Measurements from ENCODE around the gene TMEM204.

Gene TMEM204

GRCh38 chr16:1508494-1509187 is 24.8 kb upstream of the TMEM204 start:
- H3K79me2 ChIP-seq (ENCODE audit: control insufficient read depth, insufficient read depth, low read length, unreplicated experiment), result no peaks in the 10 kb centered on the region
- H3K27ac ChIP-seq (ENCODE audit: low read depth, low read length), result no peak overlapping the region
- peaks cover 6% of the 10 kb centered on the region; the same call in 1 of the 2 replicates for H3K36me3 ChIP-seq (ENCODE audit: insufficient read depth, low read length)
- H3K27me3 ChIP-seq (ENCODE audit: insufficient read depth, low read length), result no peaks in the 10 kb centered on the region
- H3K4me3 ChIP-seq (ENCODE audit: low read depth, low read length), result no peak overlapping the region
- no peak overlapping the region for H2AFZ ChIP-seq (ENCODE audit: low read length, unreplicated experiment)
- H3K4me1 ChIP-seq (ENCODE audit: control insufficient read depth, insufficient read depth, low read length, unreplicated experiment), result no peaks in the 10 kb centered on the region

GRCh38 chr16:1509307-1510221 is 23.9 kb upstream of the TMEM204 start:
- peaks cover 9% of the 10 kb centered on the region; the same call in 1 of the 2 replicates for H3K36me3 ChIP-seq (ENCODE audit: insufficient read depth, low read length)
- H3K79me2 ChIP-seq (ENCODE audit: control insufficient read depth, insufficient read depth, low read length, unreplicated experiment), result no peaks in the 10 kb centered on the region
- no peak overlapping the region for H3K27ac ChIP-seq (ENCODE audit: low read depth, low read length)
- no peaks in the 10 kb centered on the region for H3K4me1 ChIP-seq (ENCODE audit: control insufficient read depth, insufficient read depth, low read length, unreplicated experiment)
- no peaks in the 10 kb centered on the region for H3K27me3 ChIP-seq (ENCODE audit: insufficient read depth, low read length)
- no peak overlapping the region for H3K4me3 ChIP-seq (ENCODE audit: low read depth, low read length)
- H2AFZ ChIP-seq (ENCODE audit: low read length, unreplicated experiment), result no peak overlapping the region

- H3K4me1 ChIP-seq (ENCODE audit: control insufficient read depth, insufficient read depth, low read length, unreplicated experiment), result no peaks in the 10 kb centered on the region
- no peaks in the 10 kb centered on the region for H3K79me2 ChIP-seq (ENCODE audit: control insufficient read depth, insufficient read depth, low read length, unreplicated experiment)
- H3K27ac ChIP-seq (ENCODE audit: low read depth, low read length), result no peak overlapping the region
- H3K36me3 ChIP-seq (ENCODE audit: insufficient read depth, low read length), result peaks cover 9% of the 10 kb centered on the region; the same call in 1 of the 2 replicates
- H3K4me3 ChIP-seq (ENCODE audit: low read depth, low read length), result no peak overlapping the region
- no peak overlapping the region for H2AFZ ChIP-seq (ENCODE audit: low read length, unreplicated experiment)
- no peaks in the 10 kb centered on the region for H3K27me3 ChIP-seq (ENCODE audit: insufficient read depth, low read length)
These were observed 23.2 kb upstream of the TMEM204 start for GRCh38 chr16:1510272-1510671.

- H3K36me3 ChIP-seq (ENCODE audit: insufficient read depth, low read length), result peaks cover 9% of the 10 kb centered on the region; the same call in 1 of the 2 replicates
- no peaks in the 10 kb centered on the region for H3K27me3 ChIP-seq (ENCODE audit: insufficient read depth, low read length)
- H3K4me3 ChIP-seq (ENCODE audit: low read depth, low read length), result no peak overlapping the region
- no peak overlapping the region for H3K27ac ChIP-seq (ENCODE audit: low read depth, low read length)
- no peak overlapping the region for H2AFZ ChIP-seq (ENCODE audit: low read length, unreplicated experiment)
- no peaks in the 10 kb centered on the region for H3K4me1 ChIP-seq (ENCODE audit: control insufficient read depth, insufficient read depth, low read length, unreplicated experiment)
- no peaks in the 10 kb centered on the region for H3K79me2 ChIP-seq (ENCODE audit: control insufficient read depth, insufficient read depth, low read length, unreplicated experiment)
These were observed 22.5 kb upstream of the TMEM204 start for GRCh38 chr16:1510941-1511351.

- no peak overlapping the region for H2AFZ ChIP-seq (ENCODE audit: low read length, unreplicated experiment)
- H3K27ac ChIP-seq (ENCODE audit: low read depth, low read length), result no peak overlapping the region
- H3K27me3 ChIP-seq (ENCODE audit: insufficient read depth, low read length), result no peaks in the 10 kb centered on the region
- H3K4me1 ChIP-seq (ENCODE audit: control insufficient read depth, insufficient read depth, low read length, unreplicated experiment), result no peaks in the 10 kb centered on the region
- no peak overlapping the region for H3K4me3 ChIP-seq (ENCODE audit: low read depth, low read length)
- peaks cover 9% of the 10 kb centered on the region; the same call in 1 of the 2 replicates for H3K36me3 ChIP-seq (ENCODE audit: insufficient read depth, low read length)
- no peaks in the 10 kb centered on the region for H3K79me2 ChIP-seq (ENCODE audit: control insufficient read depth, insufficient read depth, low read length, unreplicated experiment)
These were observed 21.6 kb upstream of the TMEM204 start for GRCh38 chr16:1511662-1512569.

GRCh38 chr16:1512774-1513173 is 20.7 kb upstream of the TMEM204 start:
- H3K27me3 ChIP-seq (ENCODE audit: insufficient read depth, low read length), result no peaks in the 10 kb centered on the region
- peaks cover 9% of the 10 kb centered on the region; the same call in 1 of the 2 replicates for H3K36me3 ChIP-seq (ENCODE audit: insufficient read depth, low read length)
- no peak overlapping the region for H3K4me3 ChIP-seq (ENCODE audit: low read depth, low read length)
- H3K79me2 ChIP-seq (ENCODE audit: control insufficient read depth, insufficient read depth, low read length, unreplicated experiment), result no peaks in the 10 kb centered on the region
- H3K4me1 ChIP-seq (ENCODE audit: control insufficient read depth, insufficient read depth, low read length, unreplicated experiment), result no peaks in the 10 kb centered on the region
- no peak overlapping the region for H3K27ac ChIP-seq (ENCODE audit: low read depth, low read length)
- H2AFZ ChIP-seq (ENCODE audit: low read length, unreplicated experiment), result no peak overlapping the region

GRCh38 chr16:1514507-1514906 is 19.0 kb upstream of the TMEM204 start:
- H3K4me1 ChIP-seq (ENCODE audit: control insufficient read depth, insufficient read depth, low read length, unreplicated experiment), result no peaks in the 10 kb centered on the region

GRCh38 chr16:1518626-1519135 is 14.8 kb upstream of the TMEM204 start:
- Histone ChIP-seq H3K27me3 (ENCODE audit: insufficient read depth, low read length) (no peaks in the 10 kb centered on the region), H2AFZ (ENCODE audit: low read length, unreplicated experiment) (no peak overlapping the region), H3K4me3 (ENCODE audit: low read depth, low read length) (no peak overlapping the region), H3K79me2 (ENCODE audit: control insufficient read depth, insufficient read depth, low read length, unreplicated experiment) (no peaks in the 10 kb centered on the region), H3K4me1 (ENCODE audit: control insufficient read depth, insufficient read depth, low read length, unreplicated experiment) (no peaks in the 10 kb centered on the region), H3K36me3 (ENCODE audit: insufficient read depth, low read length) (0 out of 2 replicates have a peak, but pooled peaks cover 3% of the 10 kb centered on the region), H3K27ac (ENCODE audit: low read depth, low read length) (no peak overlapping the region)

More at GRCh38 chr16:1514507-1514906, 19.0 kb upstream of the TMEM204 start:
- H3K27ac ChIP-seq (ENCODE audit: low read depth, low read length), result no peak overlapping the region
- H2AFZ ChIP-seq (ENCODE audit: low read length, unreplicated experiment), result no peak overlapping the region
- H3K79me2 ChIP-seq (ENCODE audit: control insufficient read depth, insufficient read depth, low read length, unreplicated experiment), result no peaks in the 10 kb centered on the region
- peaks cover 9% of the 10 kb centered on the region; the same call in 1 of the 2 replicates for H3K36me3 ChIP-seq (ENCODE audit: insufficient read depth, low read length)
- H3K27me3 ChIP-seq (ENCODE audit: insufficient read depth, low read length), result no peaks in the 10 kb centered on the region
- no peak overlapping the region for H3K4me3 ChIP-seq (ENCODE audit: low read depth, low read length)

- H3K4me3 ChIP-seq (ENCODE audit: low read depth, low read length), result no peak overlapping the region
- H2AFZ ChIP-seq (ENCODE audit: low read length, unreplicated experiment), result no peak overlapping the region
- no peaks in the 10 kb centered on the region for H3K79me2 ChIP-seq (ENCODE audit: control insufficient read depth, insufficient read depth, low read length, unreplicated experiment)
- no peaks in the 10 kb centered on the region for H3K27me3 ChIP-seq (ENCODE audit: insufficient read depth, low read length)
- H3K4me1 ChIP-seq (ENCODE audit: control insufficient read depth, insufficient read depth, low read length, unreplicated experiment), result no peaks in the 10 kb centered on the region
- H3K27ac ChIP-seq (ENCODE audit: low read depth, low read length), result no peak overlapping the region
- H3K36me3 ChIP-seq (ENCODE audit: insufficient read depth, low read length), result no peaks in the 10 kb centered on the region
These were observed 13.6 kb upstream of the TMEM204 start for GRCh38 chr16:1519831-1520230.

GRCh38 chr16:1520461-1520860 is 13.0 kb upstream of the TMEM204 start:
- Histone ChIP-seq H3K27ac (ENCODE audit: low read depth, low read length) (no peak overlapping the region), H3K4me3 (ENCODE audit: low read depth, low read length) (no peak overlapping the region), H3K27me3 (ENCODE audit: insufficient read depth, low read length) (no peaks in the 10 kb centered on the region), H3K79me2 (ENCODE audit: control insufficient read depth, insufficient read depth, low read length, unreplicated experiment) (no peaks in the 10 kb centered on the region), H2AFZ (ENCODE audit: low read length, unreplicated experiment) (no peak overlapping the region), H3K4me1 (ENCODE audit: control insufficient read depth, insufficient read depth, low read length, unreplicated experiment) (no peaks in the 10 kb centered on the region), H3K36me3 (ENCODE audit: insufficient read depth, low read length) (no peaks in the 10 kb centered on the region)

Measured in ACC112 (cell line).